Adrenal gland (tissue), 12 donors: ENCODE measurements around the gene ZNF738. TPM values are rescaled to one million over a fixed set of nuclear protein-coding genes. Genes with fewer than 3 reads are reported as not detected.

Experiments
- DNase-seq, 7 donors: peaks; one replicate each; pipeline ENCODE4 v3.0.0-alpha.2; 2019 to 2020
- H3K27ac ChIP-seq, 5 donors: fragments of 200-600 bp; sonication (generic) in 4 of 5; 1 replicate in 3 of 5; 2 replicates in 2 of 5; pipeline versions ENCODE4 v1.5.1 to v1.8.0; 2016 to 2020; ENCODE audit warnings: mild to moderate bottlenecking in 1 of 5
- H3K27me3 ChIP-seq: fragments of 200-600 bp; 2 replicates; pipeline ENCODE4 v1.8.0; 2021
- H3K36me3 ChIP-seq, 2 donors: fragments of 200-600 bp; replicated peaks in 1 of 2; 1 replicate in 1 of 2; 2 replicates in 1 of 2; pipeline versions ENCODE4 v1.5.1 to v1.8.0; 2018 to 2022
- H3K4me1 ChIP-seq, 2 donors: fragments of 200-600 bp; replicated peaks in 1 of 2; 1 replicate in 1 of 2; 2 replicates in 1 of 2; pipeline versions ENCODE4 v1.5.1 to v1.8.0; 2018 to 2021
- H3K4me3 ChIP-seq, 4 donors: fragments of 200-600 bp; sonication (generic) in 3 of 4; one replicate each; pipeline ENCODE4 v1.5.1; 2016 to 2018
- H3K9me3 ChIP-seq, 3 donors: fragments of 200-600 bp; sonication (generic) in 1 of 3; replicated peaks in 1 of 3; 1 replicate in 2 of 3; 2 replicates in 1 of 3; pipeline versions ENCODE4 v1.5.1 to v1.8.0; 2016 to 2021
- CTCF ChIP-seq, 6 experiments: fragments of 450-650 bp in 4 of 6; fragments of 200-600 bp in 2 of 6; sonication (generic) in 1 of 6; IDR thresholded peaks; 1 replicate in 5 of 6; 2 replicates in 1 of 6; pipeline versions ENCODE4 v1.5.1 to v1.8.0; 2016 to 2021; ENCODE audit warnings: antibody characterized with exemption in 6 of 6, mild to moderate bottlenecking in 2 of 6, moderate library complexity in 1 of 6
- POLR2A ChIP-seq, 2 donors: fragments of 450-650 bp; IDR thresholded peaks; one replicate each; pipeline ENCODE4 v1.6.1; 2017; ENCODE audit warnings: antibody characterized with exemption in 2 of 2, mild to moderate bottlenecking in 2 of 2, moderate library complexity in 1 of 2
- WGBS, 4 donors: extraction: QIAGEN DNeasy Blood & Tissue Kit in 2 of 4; methylation state at CpG; one replicate each; pipeline versions ENCODE4 v1.1.5 to v1.1.7; 2013 to 2017; 5-methylcytosine and 5-hydroxymethylcytosine counted together
- intact Hi-C, 2 donors: fragments of 100-400 bp; cut with DNase I; formaldehyde crosslinking; loops; one replicate each; pipeline versions ENCODE4 v1.14.1 to v1.15.0; 2022 to 2023
- polyA plus RNA-seq, 3 donors: library from polyadenylated mRNA; stranded (reverse); fragments of 200-250 nt in 2 of 3; fragments of 350-450 nt in 1 of 3; fragmentation: Illumina TruSeq in 1 of 3; extraction: RNeasy Lipid Tissue Mini Kit (QIAGEN cat#74804) in 1 of 3; gene quantifications; one replicate each; pipeline ENCODE4 v1.2.3, GENCODE V29; 2013 to 2014
- total RNA-seq, 9 donors: library from RNA; depleted of rRNA in 4 of 9; stranded (reverse); fragments of >200 nt in 4 of 9; fragments of 120-200 nt in 1 of 9; fragmentation: NEBNext Ultra II Directional in 1 of 9; extraction: Animal tissue kit (Norgen Biotek cat#: 25700) in 1 of 9; gene quantifications; one replicate each; pipeline versions ENCODE4 v1.1.0 to v1.2.4, GENCODE V29; 2013 to 2023
- donor health status: healthy with polysubstance abuse.
- donor health status: Bipolar disorder and iron deficiency.
- donor health status: DM: yes; HTN: yes; CAD: no.
- donor health status: DM: no; HTN: no; CAD: no.
- donor health status: DM: no; HTN: no; CAD: no.
- donor health status: DM: yes; HTN: yes; CAD: no.

ZNF738 gene
- total and polyA plus RNA-seq, 12 donors: 2.8 to 24.0 (median 4.8) TPM

- no peaks in the 10 kb centered on the region for H3K27me3 ChIP-seq
- DNase-seq: peak; percentile 94 to 99 (median 96)
- H3K27ac ChIP-seq: peak within 1 kb of the TSS; percentile 46 to 92 (median 85)
- H3K9me3 ChIP-seq: no peaks in the 10 kb centered on the region
- peak within 1 kb of the TSS; percentile 67 to 100 (median 78) for H3K4me3 ChIP-seq
- TF ChIP-seq CTCF (IDR thresholded peaks at IDR 0.05): no peak
- TF ChIP-seq POLR2A (IDR thresholded peaks at IDR 0.05): peak; percentile 74 to 96
- H3K4me1 ChIP-seq: peaks cover 6 to 37% of the 10 kb centered on the region in 2 donors
- WGBS, 4 donors: 0 to 1% (median 0%) methylated on average over 20 to 31 of the region's 31 CpGs
- intact Hi-C loops: no loop called here
- H3K36me3 ChIP-seq: no peaks in the 10 kb centered on the region
Measured at GRCh38 chr19:21396893-21397572, 38.2 kb downstream of the ZNF738 start, which contains the start of gene ZNF493. TSS of gene ZNF493 (plus strand) at chr19:21397133. CDS start at chr19:21397238, 105 bp downstream.

- Histone ChIP-seq H3K27ac (peak overlapping the region in 1 of 5 donors; percentile 19), H3K4me3 (no peak overlapping the region), H3K36me3 (no peaks in the 10 kb centered on the region), H3K9me3 (no peaks in the 10 kb centered on the region), H3K4me1 (peaks cover 6 to 37% of the 10 kb centered on the region in 2 donors), H3K27me3 (no peaks in the 10 kb centered on the region)
- intact Hi-C loops: no loop called here
- WGBS, 4 donors: 87 to 96% (median 95%) methylated on average over 5 of the region's 5 CpGs
- DNase-seq: no peak
- TF ChIP-seq CTCF (IDR thresholded peaks at IDR 0.05) (no peak), POLR2A (IDR thresholded peaks at IDR 0.05) (no peak)
Measured at GRCh38 chr19:21398851-21399250, 40.1 kb downstream of the ZNF738 start.

GRCh38 chr19:21402303-21402985 is 43.6 kb downstream of the ZNF738 start:
- 33 to 60% (median 47%) methylated on average over 1 of the region's 1 CpG for WGBS, 4 donors
- no peak for TF ChIP-seq POLR2A (IDR thresholded peaks at IDR 0.05)
- no peak for TF ChIP-seq CTCF (IDR thresholded peaks at IDR 0.05)
- peak overlapping the region in 1 of 5 donors; percentile 11 for H3K27ac ChIP-seq
- peaks cover 6 to 37% of the 10 kb centered on the region in 2 donors for H3K4me1 ChIP-seq
- H3K9me3 ChIP-seq: peaks cover 0 to 5% (median 0%) of the 10 kb centered on the region in 3 donors
- DNase-seq: no peak
- intact Hi-C loops: no loop called here
- H3K27me3 ChIP-seq: no peaks in the 10 kb centered on the region
- no peak overlapping the region for H3K4me3 ChIP-seq
- H3K36me3 ChIP-seq: no peaks in the 10 kb centered on the region

GRCh38 chr19:21410166-21410565 is 51.4 kb downstream of the ZNF738 start:
- WGBS, 4 donors: 84 to 91% (median 88%) methylated on average over 1 of the region's 1 CpG
- TF ChIP-seq POLR2A (IDR thresholded peaks at IDR 0.05) (no peak), CTCF (IDR thresholded peaks at IDR 0.05) (no peak)

More at GRCh38 chr19:21410166-21410565, 51.4 kb downstream of the ZNF738 start:
- Histone ChIP-seq H3K36me3 (peaks cover 0 to 20% of the 10 kb centered on the region in 2 donors), H3K4me3 (no peak overlapping the region), H3K27me3 (no peaks in the 10 kb centered on the region), H3K27ac (no peak overlapping the region), H3K9me3 (peaks cover 0 to 4% (median 0%) of the 10 kb centered on the region in 3 donors), H3K4me1 (no peaks in the 10 kb centered on the region)
- no peak for DNase-seq
- intact Hi-C loops: no loop called here
